ENCODE results near the gene LGALS12.

- TF ChIP-seq YY1 (IDR thresholded peaks at IDR 0.05; ENCODE audit: low read depth) (no peak), EP300 (IDR thresholded peaks at IDR 0.05; ENCODE audit: borderline replicate concordance) (no peak), CREB1 (IDR thresholded peaks at IDR 0.05; ENCODE audit: low read depth) (no peak), EGR1 (IDR thresholded peaks at IDR 0.05) (no peak), MAX (IDR thresholded peaks at IDR 0.05) (no peak), REST (IDR thresholded peaks at IDR 0.05; ENCODE audit: low read depth) (no peak), CEBPB (IDR thresholded peaks at IDR 0.05) (no peak)
Observed at GRCh38 chr11:63470311-63470710, 35.6 kb upstream of the LGALS12 start.

All from Ishikawa (cell line).